Motor neuron (in vitro differentiated cells): Measurements from ENCODE around the gene SCYGR1. TPM values are rescaled to one million over a fixed set of nuclear protein-coding genes. Genes with fewer than 3 reads are reported as not detected.

Experiments
- ATAC-seq, 8 experiments: fragments of 200-7000 bp; cut with Tn5 transposase; replicated peaks in 6 of 8; 2 replicates each; pipeline ENCODE4 v1.8.0; 2021; ENCODE audit warnings: mild to moderate bottlenecking in 8 of 8, moderate library complexity in 8 of 8
- H3K27ac ChIP-seq, 2 donors: fragments of 250-450 bp; sonication (Bioruptor Pico); 2 replicates each; pipeline ENCODE4 v1.9.0; 2021; ENCODE audit warnings: antibody characterized with exemption in 2 of 2, mild to moderate bottlenecking in 2 of 2, moderate library complexity in 1 of 2
- H3K4me1 ChIP-seq, 2 donors: fragments of 250-450 bp; sonication (Bioruptor Pico); replicated peaks in 1 of 2; 2 replicates each; pipeline ENCODE4 v1.6.1; 2021; ENCODE audit warnings: antibody characterized with exemption in 2 of 2, mild to moderate bottlenecking in 2 of 2, moderate library complexity in 1 of 2
- H3K4me3 ChIP-seq, 5 donors: fragments of 250-450 bp; sonication (Bioruptor Pico); 2 replicates each; pipeline ENCODE4 v1.9.0; 2021; ENCODE audit warnings: antibody characterized with exemption in 5 of 5, mild to moderate bottlenecking in 5 of 5, moderate library complexity in 4 of 5
- WGBS, 10 experiments: fragments of 450-650 bp; shearing (Covaris generic); methylation state at CpG; one replicate each; pipeline ENCODE4 v1.0.0; 2022; 5-methylcytosine and 5-hydroxymethylcytosine counted together
- in situ Hi-C, 9 experiments: fragments of 400-800 bp; cut with MboI; loops; one replicate each; pipeline ENCODE4 v1.15.0; 2021; ENCODE audit warnings: low sequenced_read_pairs in 9 of 9, low pct_unique_long_range_greater_than_20kb in 2 of 9; ENCODE audit not compliant: unreplicated experiment in 9 of 9
- total RNA-seq, 8 experiments: library from RNA; unstranded; fragments of 300-600 nt; gene quantifications; 2 replicates each; pipeline versions ENCODE4 v1.2.3 to v1.2.4, GENCODE V29; 2022

The SCYGR1 gene
- total RNA-seq, 8 experiments from 2014 or later, result not detected

- 71 to 100% (median 93%) methylated on average over 1 to 5 of the region's 5 CpGs for WGBS, 10 experiments
- H3K27ac ChIP-seq, result no peak overlapping the region
- ATAC-seq, result no peak
- in situ Hi-C loops, result loop anchor here in 6 of 9 experiments (25.0 kb wide), 2 partner anchors 349 to 449 kb away; partner anchors contain the start of gene DAW1 (in 1 of the 6)
- H3K4me1 ChIP-seq, result no peaks in the 10 kb centered on the region
- H3K4me3 ChIP-seq, result no peak overlapping the region
These were observed 25.1 kb upstream of the SCYGR1 start for GRCh38 chr2:227412877-227413276.

DNA sequence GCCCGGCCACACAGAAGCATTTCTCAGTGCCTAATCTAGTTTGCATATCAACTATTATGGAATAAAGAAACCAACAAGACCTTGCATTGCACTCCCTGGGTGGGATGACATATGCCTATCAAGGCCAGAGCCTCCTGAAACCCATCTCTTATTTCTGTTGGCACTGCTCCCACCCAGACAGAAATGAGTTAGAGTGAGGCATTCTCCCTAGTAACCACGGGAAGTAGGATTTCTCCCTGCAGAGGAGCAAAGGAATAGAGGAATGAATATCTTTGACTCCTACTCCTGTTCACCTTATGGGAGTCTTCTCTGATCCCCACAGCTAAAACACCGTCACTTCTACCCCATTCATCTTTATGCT is 24.2 kb upstream of the SCYGR1 start:
- ATAC-seq, result peak in 1 of 8 experiments; percentile 36
- no peak overlapping the region for H3K27ac ChIP-seq
- in situ Hi-C loops, result loop anchor here in 6 of 9 experiments (25.0 kb wide), 2 partner anchors 350 to 450 kb away; partner anchors contain the start of gene DAW1 (in 1 of the 6)
- no peak overlapping the region for H3K4me3 ChIP-seq
- H3K4me1 ChIP-seq, result no peaks in the 10 kb centered on the region
- WGBS, 10 experiments, result 38 to 100% (median 83%) methylated on average over 1 to 2 of the region's 3 CpGs; no CpG with 5 or more reads in 3 of the 10 experiments

DNA sequence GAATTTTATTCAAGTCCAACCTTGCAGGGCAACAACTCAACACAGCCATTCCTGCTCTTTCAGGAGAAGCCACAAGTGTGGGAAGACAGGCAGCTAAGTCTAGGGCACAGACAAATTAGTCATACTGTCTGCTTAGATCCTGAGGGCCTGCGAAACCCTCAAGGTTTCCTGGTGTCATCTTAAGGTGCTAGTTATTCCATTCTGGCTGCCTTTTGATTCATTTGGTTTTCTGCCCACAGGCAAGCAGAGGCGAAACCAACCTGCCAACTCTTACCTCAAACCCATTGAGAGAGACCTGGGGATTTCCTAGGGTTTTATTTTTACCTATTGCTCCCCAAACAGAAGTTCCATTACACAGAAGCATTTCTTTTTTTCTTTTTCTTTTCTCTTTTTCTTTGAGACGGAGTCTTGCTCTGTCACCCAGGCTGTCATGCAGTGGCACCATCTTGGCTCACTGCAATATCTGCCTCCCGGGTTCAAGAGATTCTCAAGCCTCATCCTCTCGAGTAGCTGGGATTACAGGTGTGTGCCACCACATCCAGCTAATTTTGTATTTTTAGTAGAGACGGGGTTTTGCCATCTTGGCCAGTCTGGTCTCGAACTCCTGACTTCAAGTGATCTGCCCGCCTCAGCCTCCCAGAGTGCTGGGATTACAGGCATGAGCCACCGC is 23.7 kb upstream of the SCYGR1 start:
- no peak overlapping the region for H3K4me3 ChIP-seq
- in situ Hi-C loops, result loop anchor here in 6 of 9 experiments (25.0 kb wide), 2 partner anchors 351 to 451 kb away; partner anchors contain the start of gene DAW1 (in 1 of the 6)
- peaks cover 4 to 5% of the 10 kb centered on the region in 2 donors for H3K4me1 ChIP-seq
- no peak for ATAC-seq
- H3K27ac ChIP-seq, result no peak overlapping the region
- WGBS, 10 experiments, result 75 to 100% (median 94%) methylated on average over 2 to 9 of the region's 9 CpGs

DNA sequence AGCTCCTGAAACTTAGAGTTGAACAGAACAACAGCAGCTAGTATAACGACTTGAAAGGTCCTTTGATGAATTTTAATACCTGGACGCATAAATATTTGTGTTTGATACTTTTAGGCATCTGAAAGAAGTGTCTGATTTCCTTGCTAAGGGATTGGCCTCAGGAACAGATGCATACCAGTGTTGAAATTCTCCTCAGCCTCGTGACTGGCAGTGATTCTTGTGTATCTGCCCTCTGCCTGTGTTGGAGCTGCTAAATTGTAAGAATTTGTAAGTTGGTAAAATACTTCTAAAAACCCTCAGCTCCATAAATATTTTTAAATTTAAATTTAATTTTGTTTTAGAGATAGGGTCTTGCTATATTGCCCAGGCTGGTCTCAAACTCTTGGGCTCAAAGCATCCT is 22.4 kb upstream of the SCYGR1 start:
- no peak overlapping the region for H3K27ac ChIP-seq
- no peak overlapping the region for H3K4me3 ChIP-seq
- H3K4me1 ChIP-seq, result peaks cover 7 to 8% of the 10 kb centered on the region in 2 donors
- in situ Hi-C loops, result loop anchor here in 6 of 9 experiments (25.0 kb wide), 2 partner anchors 352 to 452 kb away; partner anchors contain the start of gene DAW1 (in 1 of the 6)
- 40 to 100% (median 79%) methylated on average over 1 to 3 of the region's 3 CpGs for whole genome bisulfite sequencing, 10 experiments
- no peak for ATAC-seq

- ATAC-seq, result peak in 1 of 8 experiments; percentile 60
- Histone ChIP-seq H3K4me1 (peaks cover 7 to 8% of the 10 kb centered on the region in 2 donors), H3K4me3 (no peak overlapping the region), H3K27ac (no peak overlapping the region)
- 8 to 100% (median 88%) methylated on average over 1 to 9 of the region's 16 CpGs; no CpG with 5 or more reads in 4 of the 10 experiments for WGBS, 10 experiments
- in situ Hi-C loops, result loop anchor here in 6 of 9 experiments (10.0 to 25.0 kb wide), 3 partner anchors 247 to 455 kb away; partner anchors contain the start of gene DAW1 (in 1 of the 6)
These were observed 19.9 kb upstream of the SCYGR1 start for GRCh38 chr2:227407591-227408151.

DNA sequence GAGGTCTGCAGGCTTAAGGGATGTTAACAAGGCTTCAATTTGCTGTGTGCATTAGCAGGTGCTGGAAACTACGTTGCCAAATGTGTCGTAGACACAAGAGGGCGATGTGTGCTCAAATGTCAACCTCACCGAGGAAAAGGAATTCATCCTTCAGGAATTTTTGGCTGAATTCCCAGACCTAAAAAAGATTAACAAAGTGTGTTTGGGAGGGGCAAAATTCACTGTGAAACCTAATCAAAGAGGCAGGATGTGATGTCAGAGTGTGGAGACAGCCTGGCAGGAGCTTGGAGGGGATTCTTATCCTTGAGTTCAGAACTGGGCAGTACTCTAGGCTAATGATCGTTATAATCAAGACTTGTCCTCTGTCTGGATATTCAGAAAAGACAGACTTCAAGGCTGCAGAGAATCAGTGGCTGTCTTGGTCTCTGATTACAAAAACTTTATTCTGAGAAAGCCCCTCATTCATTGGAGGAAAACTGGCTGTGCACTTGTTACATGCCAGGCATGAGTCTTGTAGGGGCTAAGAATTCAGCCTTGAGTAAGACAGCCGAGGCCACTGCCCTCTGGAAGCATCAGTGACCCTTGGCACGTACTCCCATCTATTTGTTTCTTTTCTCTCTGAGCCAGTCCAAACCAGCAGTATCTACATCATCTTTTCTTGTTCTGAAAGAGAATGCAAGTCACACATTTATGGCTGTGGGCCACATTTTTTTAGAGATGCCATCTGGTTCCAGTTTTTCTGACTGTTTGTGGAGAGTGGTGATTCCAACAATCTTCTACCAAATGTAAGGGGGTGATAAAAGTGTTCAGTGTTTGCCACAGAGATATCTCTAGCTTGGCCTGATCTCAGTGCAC is 18.7 kb upstream of the SCYGR1 start:
- H3K4me1 ChIP-seq, result peaks cover 7 to 8% of the 10 kb centered on the region in 2 donors
- in situ Hi-C loops, result loop anchor here in 6 of 9 experiments (10.0 to 25.0 kb wide), 3 partner anchors 248 to 456 kb away; partner anchors contain the start of gene DAW1 (in 1 of the 6)
- no peak overlapping the region for H3K27ac ChIP-seq
- ATAC-seq, result peak; percentile 63 to 96 (median 90)
- 0 to 60% (median 13%) methylated on average over 1 to 7 of the region's 7 CpGs for WGBS, 10 experiments
- H3K4me3 ChIP-seq, result no peak overlapping the region

- in situ Hi-C loops, result loop anchor here in 6 of 9 experiments (10.0 to 25.0 kb wide), 3 partner anchors 250 to 458 kb away; partner anchors contain the start of gene DAW1 (in 1 of the 6)
- ATAC-seq, result no peak
These were observed 17.0 kb upstream of the SCYGR1 start for GRCh38 chr2:227404585-227405271.

DNA sequence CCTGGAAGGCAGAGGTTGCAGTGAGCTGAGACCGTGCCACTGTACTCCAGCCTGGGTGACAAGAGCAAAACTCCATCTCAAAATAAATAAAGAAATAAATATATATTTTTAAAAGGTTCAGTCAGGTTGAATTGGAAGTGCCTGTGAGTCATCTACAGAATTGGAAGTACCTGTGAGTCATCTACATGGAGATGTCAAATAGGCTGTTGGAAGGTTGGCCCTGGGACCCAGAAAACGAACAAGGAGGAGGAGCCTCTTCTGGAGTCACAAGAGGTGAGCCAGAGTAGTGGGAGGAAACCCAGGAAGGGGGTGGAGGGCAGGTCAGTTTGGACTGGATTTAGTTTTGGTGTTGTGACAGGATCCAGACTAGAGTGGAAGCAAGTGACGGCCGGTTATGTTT is 15.2 kb upstream of the SCYGR1 start:
- Histone ChIP-seq H3K27ac (no peak overlapping the region), H3K4me3 (no peak overlapping the region), H3K4me1 (peaks cover 7 to 8% of the 10 kb centered on the region in 2 donors)
- no peak for ATAC-seq
- 50 to 100% (median 63%) methylated on average over 1 to 4 of the region's 4 CpGs; no CpG with 5 or more reads in 5 of the 10 experiments for WGBS, 10 experiments
- in situ Hi-C loops, result loop anchor here in 6 of 9 experiments (10.0 to 25.0 kb wide), 3 partner anchors 252 to 459 kb away; partner anchors contain the start of gene DAW1 (in 1 of the 6)

More at GRCh38 chr2:227404585-227405271, 17.0 kb upstream of the SCYGR1 start:
- Histone ChIP-seq H3K4me3 (no peak overlapping the region), H3K27ac (no peak overlapping the region), H3K4me1 (peaks cover 7 to 8% of the 10 kb centered on the region in 2 donors)
- WGBS, 10 experiments, result 33 to 100% (median 83%) methylated on average over 1 to 3 of the region's 4 CpGs; no CpG with 5 or more reads in 1 of the 10 experiments

- in situ Hi-C loops, result loop anchor here in 6 of 9 experiments (10.0 to 25.0 kb wide), 3 partner anchors 252 to 460 kb away; partner anchors contain the start of gene DAW1 (in 1 of the 6)
- Histone ChIP-seq H3K27ac (no peak overlapping the region), H3K4me1 (peaks cover 7 to 8% of the 10 kb centered on the region in 2 donors), H3K4me3 (no peak overlapping the region)
- ATAC-seq, result no peak
These were observed 14.6 kb upstream of the SCYGR1 start for GRCh38 chr2:227402321-227402720.

GRCh38 chr2:227401550-227401949 is 13.8 kb upstream of the SCYGR1 start:
- Histone ChIP-seq H3K27ac (no peak overlapping the region), H3K4me3 (no peak overlapping the region), H3K4me1 (peaks cover 3 to 4% of the 10 kb centered on the region in 2 donors)
- WGBS, 10 experiments, result 63 to 100% (median 100%) methylated on average over 2 of the region's 2 CpGs; no CpG with 5 or more reads in 7 of the 10 experiments
- no peak for ATAC-seq
- in situ Hi-C loops, result loop anchor here in 6 of 9 experiments (10.0 to 25.0 kb wide), 3 partner anchors 253 to 461 kb away; partner anchors contain the start of gene DAW1 (in 1 of the 6)

DNA sequence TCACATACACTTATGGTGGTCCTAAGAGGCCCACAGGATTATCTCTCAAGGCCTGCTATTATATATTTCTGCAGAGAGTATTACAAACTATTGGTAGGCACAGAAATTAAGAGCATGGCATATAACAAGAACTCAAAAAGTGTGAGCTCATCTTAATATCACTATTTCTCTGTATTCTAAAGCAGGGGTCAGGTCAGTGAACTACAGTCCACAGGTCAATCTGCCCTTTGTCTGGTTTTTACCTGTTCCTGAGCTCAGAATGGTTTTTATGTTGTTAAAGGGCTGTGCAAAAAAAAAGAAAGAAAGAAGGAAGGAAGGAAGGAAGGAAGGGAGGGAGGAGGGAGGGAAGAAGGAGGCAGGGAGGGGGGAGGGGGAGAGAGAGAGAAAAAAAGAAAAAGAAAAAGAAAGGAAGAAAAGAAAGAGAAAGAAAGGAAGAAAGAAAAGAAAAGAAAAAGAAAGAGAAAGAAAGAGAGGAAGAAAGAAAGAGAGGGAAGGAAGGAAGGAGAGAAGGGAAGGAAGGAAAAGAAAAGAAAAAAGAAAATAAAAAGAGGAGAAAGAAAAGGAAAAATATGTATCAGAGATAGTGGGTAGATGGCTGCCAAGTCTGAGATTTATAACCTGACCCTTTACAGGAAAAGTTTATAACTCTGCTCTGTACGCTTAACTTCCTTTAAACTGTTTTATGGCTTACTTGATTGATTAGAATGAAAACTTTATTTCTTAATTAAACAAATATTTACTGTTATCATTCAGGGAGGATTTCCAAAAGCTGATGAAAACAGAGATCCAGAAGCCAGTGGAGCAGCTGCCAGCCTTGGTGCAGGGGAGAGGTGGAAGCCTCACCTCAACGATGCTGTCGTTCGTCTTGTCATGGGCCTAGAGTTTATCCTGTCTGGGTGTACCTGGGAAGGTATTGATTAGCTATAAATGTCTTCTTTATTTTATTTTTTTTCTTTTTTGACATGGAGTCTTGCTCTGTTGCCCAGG is 11.2 kb upstream of the SCYGR1 start:
- ATAC-seq, result no peak
- in situ Hi-C loops, result no loop called here
- no peak overlapping the region for H3K4me3 ChIP-seq

More for the DNA sequence above, 11.2 kb upstream of the SCYGR1 start:
- H3K4me1 ChIP-seq, result no peaks in the 10 kb centered on the region
- no peak overlapping the region for H3K27ac ChIP-seq
- WGBS, 10 experiments, result 50 to 100% (median 88%) methylated on average over 1 to 4 of the region's 4 CpGs; no CpG with 5 or more reads in 1 of the 10 experiments
